HCT116 (cell line): ENCODE measurements around the gene ASRGL1. TPM values are rescaled to one million over a fixed set of nuclear protein-coding genes. Genes with fewer than 3 reads are reported as not detected.

ENCODE experiments used
- ATAC-seq: fragments of 200-7000 bp; cut with Tn5 transposase; 2 replicates; pipeline ENCODE4 v1.9.1; 2020; ENCODE audit warnings: mild to moderate bottlenecking, moderate library complexity
- BruUV-seq: library from RNA; stranded (reverse); fragments of 400-500 nt; replicated peaks from 2 replicates; lab custom pipeline; 2021; lab: Mats Ljungman, UMichigan
- CTCF ChIA-PET: fragments of 300-600 bp; sonication (Branson Sonifier 250); formaldehyde crosslinking; loops from one replicate; lab custom pipeline; 2021; ENCODE audit warnings: antibody characterized with exemption; lab: Charles Lee
- POLR2A ChIA-PET: fragments of 300-600, 350-600 bp; sonication (Branson Sonifier 250); formaldehyde crosslinking; loops from one replicate; lab custom pipeline; 2021; ENCODE audit warnings: antibody characterized with exemption; lab: Charles Lee
- RAD21 ChIA-PET, 2 experiments: fragments of 300-600 bp; sonication (Branson Sonifier 250); formaldehyde crosslinking; loops; one replicate each; lab custom pipeline; 2023; ENCODE audit warnings: low total read pairs in 2 of 2; ENCODE audit not compliant: uncharacterized antibody in 2 of 2, unreplicated experiment in 2 of 2, low non-redundant PET in 1 of 2; lab: Charles Lee
- DNase-seq: peaks from one replicate; pipeline ENCODE4 v3.0.0-alpha.2; 2010; ENCODE audit warnings: low read depth, low spot score
- H2AFZ ChIP-seq: fragments of 200-600 bp; shearing (Covaris generic), sonication (generic); 2 replicates; pipeline ENCODE4 v1.6.1; 2017; ENCODE audit warnings: low read depth, mixed run types, mixed read lengths, antibody characterized with exemption, low read length; ENCODE audit not compliant: poor library complexity, severe bottlenecking
- H3K27ac ChIP-seq: 2 replicates; pipeline ENCODE4 v1.5.1; 2012; ENCODE audit warnings: low read depth, low read length
- H3K27me3 ChIP-seq: fragments of 200-600 bp; sonication (generic); 2 replicates; pipeline ENCODE4 v1.6.1; 2016; ENCODE audit warnings: mixed run types, low read length, mixed read lengths; ENCODE audit not compliant: insufficient read depth
- H3K36me3 ChIP-seq, 2 experiments: fragments of 200-500 bp in 1 of 2; fragments of 200-600 bp in 1 of 2; sonication (Bioruptor generic) in 1 of 2; sonication (generic) in 1 of 2; 2 replicates each; pipeline versions ENCODE4 v1.5.1 to v1.6.1; 2014 to 2016; ENCODE audit warnings: low read length in 2 of 2, inconsistent platforms in 1 of 2, mixed read lengths in 1 of 2, mixed run types in 1 of 2; ENCODE audit not compliant: insufficient read depth in 2 of 2, control insufficient read depth in 1 of 2
- H3K4me1 ChIP-seq, 2 experiments: fragments of 200-600 bp in 1 of 2; sonication (generic) in 1 of 2; 2 replicates each; pipeline versions ENCODE4 v1.5.1 to v1.6.1; 2012 to 2017; ENCODE audit warnings: low read length in 2 of 2, inconsistent platforms in 1 of 2, mild to moderate bottlenecking in 1 of 2, mixed read lengths in 1 of 2, mixed run types in 1 of 2, moderate library complexity in 1 of 2; ENCODE audit not compliant: insufficient read depth in 2 of 2, control insufficient read depth in 1 of 2
- H3K4me2 ChIP-seq: fragments of 200-600 bp; sonication (generic); 2 replicates; pipeline ENCODE4 v1.6.1; 2017; ENCODE audit warnings: mixed run types, low read length, mixed read lengths
- H3K4me3 ChIP-seq, 2 experiments: fragments of 200-600 bp in 1 of 2; sonication (generic) in 1 of 2; replicated peaks in 1 of 2; 2 replicates each; pipeline ENCODE4 v1.5.1; 2011 to 2016; ENCODE audit warnings: low read length in 2 of 2, control low read depth in 1 of 2, low read depth in 1 of 2, mild to moderate bottlenecking in 1 of 2, mixed read lengths in 1 of 2, mixed run types in 1 of 2
- H3K79me2 ChIP-seq: fragments of 200-600 bp; sonication (generic); 2 replicates; pipeline ENCODE4 v1.6.1; 2017; ENCODE audit warnings: mild to moderate bottlenecking, mixed run types, low read length, moderate library complexity, mixed read lengths; ENCODE audit not compliant: insufficient read depth
- H3K9ac ChIP-seq: fragments of 200-600 bp; sonication (generic); 2 replicates; pipeline ENCODE4 v1.6.1; 2016; ENCODE audit warnings: low read length, mixed read lengths
- H3K9me2 ChIP-seq: fragments of 200-600 bp; sonication (generic), shearing (Covaris generic); 2 replicates; pipeline ENCODE4 v1.6.1; 2017; ENCODE audit warnings: mixed run types, mild to moderate bottlenecking, moderate library complexity; ENCODE audit not compliant: insufficient read depth
- H3K9me3 ChIP-seq, 2 experiments: fragments of 200-500 bp in 1 of 2; fragments of 200-600 bp in 1 of 2; sonication (Bioruptor generic) in 1 of 2; sonication (generic) in 1 of 2; 2 replicates each; pipeline ENCODE4 v1.6.1; 2014 to 2017; ENCODE audit warnings: low read length in 2 of 2, mixed read lengths in 2 of 2, inconsistent platforms in 1 of 2, low read depth in 1 of 2, mild to moderate bottlenecking in 1 of 2, mixed run types in 1 of 2, moderate library complexity in 1 of 2; ENCODE audit not compliant: control insufficient read depth in 1 of 2, insufficient read depth in 1 of 2
- H4K20me1 ChIP-seq: fragments of 200-600 bp; sonication (generic), shearing (Covaris generic); 2 replicates; pipeline ENCODE4 v1.6.1; 2017; ENCODE audit warnings: mixed run types, mild to moderate bottlenecking, moderate library complexity; ENCODE audit not compliant: insufficient read depth
- CBX3 ChIP-seq: IDR thresholded peaks from 2 replicates; pipeline ENCODE4 v1.6.1; 2012; ENCODE audit warnings: low read depth
- ELF1 ChIP-seq: IDR thresholded peaks from 2 replicates; pipeline ENCODE4 v1.6.1; 2012; ENCODE audit warnings: low read depth, borderline replicate concordance
- EZH2 ChIP-seq: fragments of 200-600 bp; sonication (generic); IDR thresholded peaks from 2 replicates; pipeline ENCODE4 v1.6.1; 2017; ENCODE audit warnings: antibody characterized with exemption, mixed run types
- EZH2phosphoT487 ChIP-seq: fragments of 200-600 bp; IDR thresholded peaks from 2 replicates; pipeline ENCODE4 v1.6.1; 2018; ENCODE audit warnings: antibody characterized with exemption, borderline replicate concordance
- FOSL1 ChIP-seq: IDR thresholded peaks from 2 replicates; pipeline ENCODE4 v1.6.1; 2012; ENCODE audit warnings: low read depth
- POLR2A ChIP-seq: IDR thresholded peaks from 2 replicates; pipeline ENCODE4 v1.7.0; 2011; ENCODE audit warnings: borderline replicate concordance; ENCODE audit not compliant: insufficient read depth, insufficient read length; ENCODE audit errors: extremely low read depth
- POLR2AphosphoS5 ChIP-seq: IDR thresholded peaks from 2 replicates; pipeline ENCODE4 v1.6.1; 2011; ENCODE audit warnings: mild to moderate bottlenecking, low read depth, low read length, moderate library complexity
- RAD21 ChIP-seq: IDR thresholded peaks from 2 replicates; pipeline ENCODE4 v1.6.1; 2012; ENCODE audit warnings: low read depth, mild to moderate bottlenecking
- SIN3A ChIP-seq: IDR thresholded peaks from 2 replicates; pipeline ENCODE4 v1.6.1; 2012; ENCODE audit warnings: low read depth
- SRF ChIP-seq: IDR thresholded peaks from 2 replicates; pipeline ENCODE4 v1.6.1; 2012; ENCODE audit warnings: low read depth
- TCF7L2 ChIP-seq: IDR thresholded peaks from 2 replicates; pipeline ENCODE4 v1.7.0; 2011; ENCODE audit warnings: borderline replicate concordance, inconsistent platforms; ENCODE audit not compliant: insufficient read depth, insufficient read length; ENCODE audit errors: extremely low read depth
- YY1 ChIP-seq: IDR thresholded peaks from 2 replicates; pipeline ENCODE4 v1.6.1; 2011; ENCODE audit warnings: low read length, low read depth, moderate library complexity, mild to moderate bottlenecking; ENCODE audit not compliant: insufficient replicate concordance; ENCODE audit errors: extremely low read depth
- ZFX ChIP-seq: fragments of 450-650 bp; IDR thresholded peaks from 2 replicates; pipeline ENCODE4 v1.6.1; 2017
- ZNF274 ChIP-seq: fragments of 200-500 bp; sonication (Bioruptor generic); IDR thresholded peaks from 2 replicates; pipeline ENCODE4 v1.6.1; 2014; ENCODE audit warnings: mild to moderate bottlenecking, low read depth, low read length, inconsistent platforms
- intact Hi-C: fragments of 100-400 bp; cut with micrococcal nuclease; formaldehyde crosslinking; loops from 2 replicates; pipeline ENCODE4 v1.10.0; 2022
- total RNA-seq: library from RNA; stranded (reverse); gene quantifications from one replicate; pipeline ENCODE4 v1.2.1, GENCODE V29; 2021; ENCODE audit not compliant: unreplicated experiment
- TF ChIP-seq, protein P1 (sequence below), 3 experiments: fragments of 200-600 bp in 1 of 3; sonication (generic) in 1 of 3; IDR thresholded peaks in 2 of 3; conservative IDR thresholded peaks in 1 of 3; 2 replicates each; pipeline ENCODE4 v1.5.1; 2012 to 2017; ENCODE audit warnings: low read depth in 2 of 3, low read length in 2 of 3, antibody characterized with exemption in 1 of 3, borderline replicate concordance in 1 of 3, control low read depth in 1 of 3, mild to moderate bottlenecking in 1 of 3, mixed read lengths in 1 of 3, mixed run types in 1 of 3, moderate library complexity in 1 of 3; ENCODE audit not compliant: insufficient read depth in 1 of 3
- TF ChIP-seq, protein P2 (sequence below): IDR thresholded peaks from 2 replicates; pipeline ENCODE4 v1.6.1; 2011; ENCODE audit warnings: mild to moderate bottlenecking, low read length, moderate library complexity; ENCODE audit not compliant: insufficient replicate concordance; ENCODE audit errors: extremely low read depth
- TF ChIP-seq, protein P3 (sequence below): IDR thresholded peaks from 2 replicates; pipeline ENCODE4 v1.6.1; 2012
- TF ChIP-seq, protein P4 (sequence below): IDR thresholded peaks from 2 replicates; pipeline ENCODE4 v1.6.1; 2012; ENCODE audit warnings: low read depth

Gene ASRGL1
- total RNA-seq, 1 experiment from 2014 or later, result 27.6 TPM

DNA sequence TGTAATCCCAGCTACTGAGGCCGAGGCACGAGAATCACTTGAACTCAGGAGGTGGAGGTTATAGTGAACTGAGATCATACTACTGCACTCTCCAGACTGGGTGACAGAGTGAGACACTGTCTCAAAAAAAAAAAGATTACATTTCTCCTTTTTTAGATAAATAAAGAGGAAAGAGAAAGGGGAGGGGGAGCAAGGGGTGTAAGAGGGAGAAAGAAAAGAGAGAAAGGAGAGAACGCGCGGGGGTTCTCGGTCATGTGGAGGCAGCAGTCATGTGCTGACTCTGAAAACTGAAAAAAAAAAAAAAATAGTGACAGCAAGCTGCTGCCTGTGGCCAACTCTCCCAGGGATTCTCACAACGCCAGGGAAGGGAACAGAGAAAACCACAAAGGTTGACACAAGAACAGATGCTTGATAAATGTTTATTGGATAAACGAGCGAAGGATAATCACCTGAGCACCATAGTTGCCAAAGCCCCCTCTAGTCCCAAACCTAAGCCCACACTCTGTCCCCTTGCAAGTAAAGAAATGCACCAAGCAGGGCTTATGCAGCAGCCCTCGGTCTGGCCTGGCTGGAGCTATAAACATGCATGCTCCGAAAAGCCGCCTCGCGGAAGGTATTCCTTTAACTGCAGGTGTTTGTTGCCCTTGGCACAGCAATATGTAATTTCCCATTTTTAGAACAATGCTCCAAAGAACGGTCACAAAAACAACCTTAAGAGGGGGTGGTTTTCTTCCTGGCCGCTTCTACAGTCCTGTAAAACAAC is 96.1 kb downstream of the ASRGL1 start:
- Histone ChIP-seq H3K9me3 (no peaks in the 10 kb centered on the region), H3K9ac (no peak overlapping the region), H3K79me2 (no peaks in the 10 kb centered on the region), H2AFZ (no peak overlapping the region), H4K20me1 (no peaks in the 10 kb centered on the region), H3K4me2 (no peak overlapping the region), H3K27me3 (no peaks in the 10 kb centered on the region), H3K4me3 (no peak overlapping the region), H3K9me2 (no peaks in the 10 kb centered on the region), H3K36me3 (no peaks in the 10 kb centered on the region), H3K27ac (no peak overlapping the region), H3K4me1 (no peaks in the 10 kb centered on the region)
- intact Hi-C loops, result no loop called here
- ChIA-PET POLR2A (no interaction called here), RAD21 (no interaction called here), CTCF (interaction anchor here (2.0 kb wide), 1 partner anchor 9 kb away, joined by 9 read pairs; no protein-coding TSS in a partner anchor)
- BruUV-seq, result no TSS peak
- DNase-seq (no peak), ATAC-seq (no peak)
- TF ChIP-seq RAD21 (no peak), ELF1 (no peak), FOSL1 (no peak), CBX3 (no peak), SRF (no peak), EZH2 (no peak), TCF7L2 (no peak), ZNF274 (no peak), POLR2A (no peak), EZH2phosphoT487 (no peak), YY1 (no peak), SIN3A (no peak), ZFX (no peak), POLR2AphosphoS5 (no peak)
- TF ChIP-seq, protein P1, sequence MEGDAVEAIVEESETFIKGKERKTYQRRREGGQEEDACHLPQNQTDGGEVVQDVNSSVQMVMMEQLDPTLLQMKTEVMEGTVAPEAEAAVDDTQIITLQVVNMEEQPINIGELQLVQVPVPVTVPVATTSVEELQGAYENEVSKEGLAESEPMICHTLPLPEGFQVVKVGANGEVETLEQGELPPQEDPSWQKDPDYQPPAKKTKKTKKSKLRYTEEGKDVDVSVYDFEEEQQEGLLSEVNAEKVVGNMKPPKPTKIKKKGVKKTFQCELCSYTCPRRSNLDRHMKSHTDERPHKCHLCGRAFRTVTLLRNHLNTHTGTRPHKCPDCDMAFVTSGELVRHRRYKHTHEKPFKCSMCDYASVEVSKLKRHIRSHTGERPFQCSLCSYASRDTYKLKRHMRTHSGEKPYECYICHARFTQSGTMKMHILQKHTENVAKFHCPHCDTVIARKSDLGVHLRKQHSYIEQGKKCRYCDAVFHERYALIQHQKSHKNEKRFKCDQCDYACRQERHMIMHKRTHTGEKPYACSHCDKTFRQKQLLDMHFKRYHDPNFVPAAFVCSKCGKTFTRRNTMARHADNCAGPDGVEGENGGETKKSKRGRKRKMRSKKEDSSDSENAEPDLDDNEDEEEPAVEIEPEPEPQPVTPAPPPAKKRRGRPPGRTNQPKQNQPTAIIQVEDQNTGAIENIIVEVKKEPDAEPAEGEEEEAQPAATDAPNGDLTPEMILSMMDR (IDR thresholded peaks at IDR 0.05 in 2 of 3, conservative IDR thresholded peaks at IDR 0.05 in 1 of 3; ENCODE audit: borderline replicate concordance in 1 of 3, insufficient read depth in 1 of 3, low read depth in 2 of 3, low read length in 2 of 3), result no peak
- TF ChIP-seq, protein P2, sequence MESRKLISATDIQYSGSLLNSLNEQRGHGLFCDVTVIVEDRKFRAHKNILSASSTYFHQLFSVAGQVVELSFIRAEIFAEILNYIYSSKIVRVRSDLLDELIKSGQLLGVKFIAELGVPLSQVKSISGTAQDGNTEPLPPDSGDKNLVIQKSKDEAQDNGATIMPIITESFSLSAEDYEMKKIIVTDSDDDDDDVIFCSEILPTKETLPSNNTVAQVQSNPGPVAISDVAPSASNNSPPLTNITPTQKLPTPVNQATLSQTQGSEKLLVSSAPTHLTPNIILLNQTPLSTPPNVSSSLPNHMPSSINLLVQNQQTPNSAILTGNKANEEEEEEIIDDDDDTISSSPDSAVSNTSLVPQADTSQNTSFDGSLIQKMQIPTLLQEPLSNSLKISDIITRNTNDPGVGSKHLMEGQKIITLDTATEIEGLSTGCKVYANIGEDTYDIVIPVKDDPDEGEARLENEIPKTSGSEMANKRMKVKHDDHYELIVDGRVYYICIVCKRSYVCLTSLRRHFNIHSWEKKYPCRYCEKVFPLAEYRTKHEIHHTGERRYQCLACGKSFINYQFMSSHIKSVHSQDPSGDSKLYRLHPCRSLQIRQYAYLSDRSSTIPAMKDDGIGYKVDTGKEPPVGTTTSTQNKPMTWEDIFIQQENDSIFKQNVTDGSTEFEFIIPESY, result no peak
- TF ChIP-seq, protein P3, sequence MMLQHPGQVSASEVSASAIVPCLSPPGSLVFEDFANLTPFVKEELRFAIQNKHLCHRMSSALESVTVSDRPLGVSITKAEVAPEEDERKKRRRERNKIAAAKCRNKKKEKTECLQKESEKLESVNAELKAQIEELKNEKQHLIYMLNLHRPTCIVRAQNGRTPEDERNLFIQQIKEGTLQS, result no peak
- TF ChIP-seq, protein P4, sequence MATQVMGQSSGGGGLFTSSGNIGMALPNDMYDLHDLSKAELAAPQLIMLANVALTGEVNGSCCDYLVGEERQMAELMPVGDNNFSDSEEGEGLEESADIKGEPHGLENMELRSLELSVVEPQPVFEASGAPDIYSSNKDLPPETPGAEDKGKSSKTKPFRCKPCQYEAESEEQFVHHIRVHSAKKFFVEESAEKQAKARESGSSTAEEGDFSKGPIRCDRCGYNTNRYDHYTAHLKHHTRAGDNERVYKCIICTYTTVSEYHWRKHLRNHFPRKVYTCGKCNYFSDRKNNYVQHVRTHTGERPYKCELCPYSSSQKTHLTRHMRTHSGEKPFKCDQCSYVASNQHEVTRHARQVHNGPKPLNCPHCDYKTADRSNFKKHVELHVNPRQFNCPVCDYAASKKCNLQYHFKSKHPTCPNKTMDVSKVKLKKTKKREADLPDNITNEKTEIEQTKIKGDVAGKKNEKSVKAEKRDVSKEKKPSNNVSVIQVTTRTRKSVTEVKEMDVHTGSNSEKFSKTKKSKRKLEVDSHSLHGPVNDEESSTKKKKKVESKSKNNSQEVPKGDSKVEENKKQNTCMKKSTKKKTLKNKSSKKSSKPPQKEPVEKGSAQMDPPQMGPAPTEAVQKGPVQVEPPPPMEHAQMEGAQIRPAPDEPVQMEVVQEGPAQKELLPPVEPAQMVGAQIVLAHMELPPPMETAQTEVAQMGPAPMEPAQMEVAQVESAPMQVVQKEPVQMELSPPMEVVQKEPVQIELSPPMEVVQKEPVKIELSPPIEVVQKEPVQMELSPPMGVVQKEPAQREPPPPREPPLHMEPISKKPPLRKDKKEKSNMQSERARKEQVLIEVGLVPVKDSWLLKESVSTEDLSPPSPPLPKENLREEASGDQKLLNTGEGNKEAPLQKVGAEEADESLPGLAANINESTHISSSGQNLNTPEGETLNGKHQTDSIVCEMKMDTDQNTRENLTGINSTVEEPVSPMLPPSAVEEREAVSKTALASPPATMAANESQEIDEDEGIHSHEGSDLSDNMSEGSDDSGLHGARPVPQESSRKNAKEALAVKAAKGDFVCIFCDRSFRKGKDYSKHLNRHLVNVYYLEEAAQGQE, result no peak
